Prostate gland (tissue), 2 donors: ENCODE results near the gene TFR2.

Experiments used
- POLR2AphosphoS5 ChIP-seq: sonication (generic); formaldehyde crosslinking; IDR thresholded peaks from one replicate; pipeline ENCODE4 v1.6.1; 2017; ENCODE audit warnings: antibody characterized with exemption
- TF ChIP-seq, protein P1 (sequence below), 4 experiments: fragments of 200-600 bp in 2 of 4; fragments of 450-650 bp in 2 of 4; sonication (generic) in 2 of 4; IDR thresholded peaks; 1 replicate in 3 of 4; 2 replicates in 1 of 4; pipeline ENCODE4 v1.5.1; 2016 to 2019; ENCODE audit warnings: antibody characterized with exemption in 4 of 4, mild to moderate bottlenecking in 2 of 4, moderate library complexity in 2 of 4

GRCh38 chr7:100620804-100621203, 20.5 kb downstream of the TFR2 start:
- TF ChIP-seq, protein P1, sequence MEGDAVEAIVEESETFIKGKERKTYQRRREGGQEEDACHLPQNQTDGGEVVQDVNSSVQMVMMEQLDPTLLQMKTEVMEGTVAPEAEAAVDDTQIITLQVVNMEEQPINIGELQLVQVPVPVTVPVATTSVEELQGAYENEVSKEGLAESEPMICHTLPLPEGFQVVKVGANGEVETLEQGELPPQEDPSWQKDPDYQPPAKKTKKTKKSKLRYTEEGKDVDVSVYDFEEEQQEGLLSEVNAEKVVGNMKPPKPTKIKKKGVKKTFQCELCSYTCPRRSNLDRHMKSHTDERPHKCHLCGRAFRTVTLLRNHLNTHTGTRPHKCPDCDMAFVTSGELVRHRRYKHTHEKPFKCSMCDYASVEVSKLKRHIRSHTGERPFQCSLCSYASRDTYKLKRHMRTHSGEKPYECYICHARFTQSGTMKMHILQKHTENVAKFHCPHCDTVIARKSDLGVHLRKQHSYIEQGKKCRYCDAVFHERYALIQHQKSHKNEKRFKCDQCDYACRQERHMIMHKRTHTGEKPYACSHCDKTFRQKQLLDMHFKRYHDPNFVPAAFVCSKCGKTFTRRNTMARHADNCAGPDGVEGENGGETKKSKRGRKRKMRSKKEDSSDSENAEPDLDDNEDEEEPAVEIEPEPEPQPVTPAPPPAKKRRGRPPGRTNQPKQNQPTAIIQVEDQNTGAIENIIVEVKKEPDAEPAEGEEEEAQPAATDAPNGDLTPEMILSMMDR (IDR thresholded peaks at IDR 0.05), result no peak
- TF ChIP-seq POLR2AphosphoS5, result no peak
